Fibroblast of lung (primary cell): ENCODE results near the gene RIMS4.

Experiments
- EZH2 ChIP-seq: IDR thresholded peaks from 2 replicates; pipeline ENCODE4 v1.5.1; 2012; ENCODE audit warnings: low read length, control low read depth, mild to moderate bottlenecking; ENCODE audit errors: missing control alignments
- TF ChIP-seq, protein P1 (sequence below), 2 donors: IDR thresholded peaks in 1 of 2; conservative IDR thresholded peaks in 1 of 2; 1 replicate in 1 of 2; 2 replicates in 1 of 2; pipeline ENCODE4 v1.5.1; 2011 to 2012; ENCODE audit warnings: low read length in 2 of 2, control low read depth in 1 of 2, inconsistent platforms in 1 of 2, low read depth in 1 of 2, mild to moderate bottlenecking in 1 of 2

DNA sequence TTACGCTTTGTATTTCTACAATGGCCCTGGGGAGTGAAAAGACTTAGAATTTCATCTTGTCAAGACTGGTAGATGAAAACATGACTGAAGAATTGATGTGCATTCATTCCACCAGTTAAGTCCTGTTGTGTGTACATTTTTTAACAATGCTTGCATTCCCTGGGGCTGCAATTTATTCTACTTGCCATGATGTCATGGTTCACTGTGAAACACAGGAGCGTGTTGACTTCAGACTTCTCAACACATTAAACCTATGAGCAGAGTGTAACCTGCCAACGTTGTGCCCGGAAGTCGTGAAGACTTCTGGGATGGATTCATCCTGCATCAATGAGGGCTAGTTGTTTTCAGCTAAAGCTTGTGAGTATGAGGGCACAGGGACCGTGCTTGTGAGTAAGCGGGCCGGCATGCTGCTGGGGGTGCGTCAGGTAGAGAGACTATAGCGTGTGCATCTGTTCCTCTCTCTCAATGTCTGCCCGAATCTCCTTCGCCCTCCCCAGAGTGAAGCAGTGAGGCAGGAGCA lies 26.3 kb upstream of the RIMS4 start:
- TF ChIP-seq, protein P1, sequence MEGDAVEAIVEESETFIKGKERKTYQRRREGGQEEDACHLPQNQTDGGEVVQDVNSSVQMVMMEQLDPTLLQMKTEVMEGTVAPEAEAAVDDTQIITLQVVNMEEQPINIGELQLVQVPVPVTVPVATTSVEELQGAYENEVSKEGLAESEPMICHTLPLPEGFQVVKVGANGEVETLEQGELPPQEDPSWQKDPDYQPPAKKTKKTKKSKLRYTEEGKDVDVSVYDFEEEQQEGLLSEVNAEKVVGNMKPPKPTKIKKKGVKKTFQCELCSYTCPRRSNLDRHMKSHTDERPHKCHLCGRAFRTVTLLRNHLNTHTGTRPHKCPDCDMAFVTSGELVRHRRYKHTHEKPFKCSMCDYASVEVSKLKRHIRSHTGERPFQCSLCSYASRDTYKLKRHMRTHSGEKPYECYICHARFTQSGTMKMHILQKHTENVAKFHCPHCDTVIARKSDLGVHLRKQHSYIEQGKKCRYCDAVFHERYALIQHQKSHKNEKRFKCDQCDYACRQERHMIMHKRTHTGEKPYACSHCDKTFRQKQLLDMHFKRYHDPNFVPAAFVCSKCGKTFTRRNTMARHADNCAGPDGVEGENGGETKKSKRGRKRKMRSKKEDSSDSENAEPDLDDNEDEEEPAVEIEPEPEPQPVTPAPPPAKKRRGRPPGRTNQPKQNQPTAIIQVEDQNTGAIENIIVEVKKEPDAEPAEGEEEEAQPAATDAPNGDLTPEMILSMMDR (conservative IDR thresholded peaks at IDR 0.05 in 1 of 2, IDR thresholded peaks at IDR 0.05 in 1 of 2; ENCODE audit: low read depth in 1 of 2, low read length in 2 of 2), result no peak
- TF ChIP-seq EZH2, result no peak
